Measurements from ENCODE around the gene IFNL1.
"Not testable (repeated sequence)": the region's sequence is repeated elsewhere in the genome, so short reads cannot be mapped to it uniquely, and the experiment has no call there.

DNA sequence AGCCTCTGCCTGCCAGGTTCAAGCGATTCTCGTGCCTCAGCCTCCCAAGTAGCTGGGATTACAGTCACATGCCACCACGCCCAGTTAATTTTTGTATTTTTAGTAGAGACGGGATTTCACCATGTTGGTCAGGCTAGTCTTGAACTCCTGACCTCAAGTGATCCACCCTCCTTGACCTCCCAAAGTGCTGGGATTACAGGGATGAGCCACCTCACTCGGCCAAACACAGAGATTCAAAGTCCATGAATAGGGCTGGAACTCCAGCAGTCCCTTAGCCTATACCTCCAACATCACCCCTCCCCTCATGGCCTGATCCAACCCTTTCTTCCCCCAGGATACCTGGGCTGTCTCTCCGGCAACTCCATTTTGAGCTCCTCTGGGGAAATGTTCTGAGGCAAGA lies 36.5 kb downstream of the IFNL1 start:
- not testable (repeated sequence) for TF ChIP-seq EZH2, EZH2phosphoT487 (IDR thresholded peaks at IDR 0.05)
- TF ChIP-seq, protein P1, sequence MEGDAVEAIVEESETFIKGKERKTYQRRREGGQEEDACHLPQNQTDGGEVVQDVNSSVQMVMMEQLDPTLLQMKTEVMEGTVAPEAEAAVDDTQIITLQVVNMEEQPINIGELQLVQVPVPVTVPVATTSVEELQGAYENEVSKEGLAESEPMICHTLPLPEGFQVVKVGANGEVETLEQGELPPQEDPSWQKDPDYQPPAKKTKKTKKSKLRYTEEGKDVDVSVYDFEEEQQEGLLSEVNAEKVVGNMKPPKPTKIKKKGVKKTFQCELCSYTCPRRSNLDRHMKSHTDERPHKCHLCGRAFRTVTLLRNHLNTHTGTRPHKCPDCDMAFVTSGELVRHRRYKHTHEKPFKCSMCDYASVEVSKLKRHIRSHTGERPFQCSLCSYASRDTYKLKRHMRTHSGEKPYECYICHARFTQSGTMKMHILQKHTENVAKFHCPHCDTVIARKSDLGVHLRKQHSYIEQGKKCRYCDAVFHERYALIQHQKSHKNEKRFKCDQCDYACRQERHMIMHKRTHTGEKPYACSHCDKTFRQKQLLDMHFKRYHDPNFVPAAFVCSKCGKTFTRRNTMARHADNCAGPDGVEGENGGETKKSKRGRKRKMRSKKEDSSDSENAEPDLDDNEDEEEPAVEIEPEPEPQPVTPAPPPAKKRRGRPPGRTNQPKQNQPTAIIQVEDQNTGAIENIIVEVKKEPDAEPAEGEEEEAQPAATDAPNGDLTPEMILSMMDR (IDR thresholded peaks at IDR 0.05) = not testable (repeated sequence)

All from neural progenitor cell (in vitro differentiated cells).